NK-92 (cell line): ENCODE measurements around the gene TBXAS1.

Source experiments
- DNase-seq: peaks from one replicate; lab custom pipeline; 2025; ENCODE audit not compliant: unreplicated experiment; lab: John Stamatoyannopoulos, UW

TBXAS1 gene

DNA sequence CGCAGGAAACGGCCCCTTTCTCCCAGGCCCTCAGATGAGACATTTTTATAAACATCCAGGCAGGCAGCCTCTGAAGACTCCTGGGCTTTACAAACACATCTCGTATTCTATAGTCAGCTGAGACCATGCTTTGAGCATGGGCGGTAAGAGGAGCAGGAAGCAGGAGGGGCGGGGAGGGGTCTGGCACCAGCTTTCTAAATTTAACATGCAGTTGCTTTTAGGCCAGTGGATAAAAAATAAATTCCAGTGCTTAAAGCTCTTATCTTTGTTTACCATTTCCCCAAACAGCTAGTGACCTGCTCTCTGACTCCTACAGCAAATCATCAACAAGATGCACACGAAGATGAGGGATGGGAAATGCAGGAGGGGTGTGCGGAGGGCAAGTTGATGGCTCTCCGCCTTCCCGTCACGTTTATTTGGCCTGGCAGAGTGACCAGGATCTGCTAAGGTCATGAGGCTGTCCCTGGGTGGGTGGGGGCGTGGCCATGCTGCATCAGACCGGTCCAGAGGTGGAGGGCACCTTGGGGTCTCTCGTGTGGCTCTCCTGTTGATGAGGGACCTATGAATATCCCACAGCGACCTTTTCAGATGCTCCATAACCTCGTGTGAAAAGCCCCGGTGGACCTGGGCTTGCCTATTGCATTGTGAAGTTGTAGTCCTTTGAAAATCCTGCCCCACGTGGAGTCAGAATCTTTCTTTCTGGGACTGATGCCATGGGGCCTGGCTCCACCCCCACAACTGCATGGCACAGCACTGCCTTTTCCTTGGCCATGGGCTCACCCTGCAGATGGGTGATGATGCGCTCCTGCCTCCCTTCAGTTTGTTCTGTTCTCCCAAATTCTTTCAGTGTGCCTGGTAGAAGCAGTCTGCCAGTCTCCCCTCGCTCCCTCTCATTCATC, 166.2 kb downstream of the TBXAS1 start:
- DNase-seq = no peak

DNA sequence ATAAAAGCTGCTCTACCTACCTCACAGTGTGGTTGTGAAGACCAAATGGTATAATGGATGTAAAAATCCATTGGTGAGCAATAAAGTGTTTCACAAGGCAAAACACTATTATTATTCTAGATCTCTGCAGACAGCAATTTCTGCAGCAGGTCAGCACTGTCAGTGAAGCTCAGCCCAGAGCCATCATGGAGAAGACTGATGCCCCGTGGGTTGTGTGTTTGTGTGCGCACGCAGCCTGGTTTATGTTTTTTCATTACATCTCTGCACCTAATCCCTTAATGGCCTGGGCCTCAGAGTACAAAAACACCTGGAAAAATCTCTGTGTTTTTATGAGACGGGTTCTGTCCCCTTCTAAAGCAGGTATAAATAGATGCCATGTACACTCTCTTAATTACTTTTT, 169.5 kb downstream of the TBXAS1 start:
- DNase-seq = no peak

DNA sequence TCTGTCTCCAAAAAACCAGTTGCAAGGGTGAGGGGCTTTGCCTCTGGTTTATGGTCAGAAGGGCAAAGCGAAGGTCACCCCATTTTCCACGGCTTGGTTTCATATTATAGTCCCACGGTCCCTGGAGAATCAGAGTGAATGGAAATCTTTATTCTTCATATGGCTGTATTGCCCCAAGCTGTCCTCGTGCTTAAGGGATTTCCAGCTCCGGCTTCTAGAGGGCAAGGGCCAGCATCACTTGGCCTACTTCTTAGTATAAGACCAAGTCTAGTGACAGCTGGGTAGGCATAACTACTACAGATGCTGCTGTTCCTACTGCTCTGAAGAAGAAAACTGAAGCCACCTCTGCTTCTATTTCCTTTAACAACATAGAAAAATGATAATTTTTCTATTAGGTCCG, 170.5 kb downstream of the TBXAS1 start:
- DNase-seq = no peak

DNA sequence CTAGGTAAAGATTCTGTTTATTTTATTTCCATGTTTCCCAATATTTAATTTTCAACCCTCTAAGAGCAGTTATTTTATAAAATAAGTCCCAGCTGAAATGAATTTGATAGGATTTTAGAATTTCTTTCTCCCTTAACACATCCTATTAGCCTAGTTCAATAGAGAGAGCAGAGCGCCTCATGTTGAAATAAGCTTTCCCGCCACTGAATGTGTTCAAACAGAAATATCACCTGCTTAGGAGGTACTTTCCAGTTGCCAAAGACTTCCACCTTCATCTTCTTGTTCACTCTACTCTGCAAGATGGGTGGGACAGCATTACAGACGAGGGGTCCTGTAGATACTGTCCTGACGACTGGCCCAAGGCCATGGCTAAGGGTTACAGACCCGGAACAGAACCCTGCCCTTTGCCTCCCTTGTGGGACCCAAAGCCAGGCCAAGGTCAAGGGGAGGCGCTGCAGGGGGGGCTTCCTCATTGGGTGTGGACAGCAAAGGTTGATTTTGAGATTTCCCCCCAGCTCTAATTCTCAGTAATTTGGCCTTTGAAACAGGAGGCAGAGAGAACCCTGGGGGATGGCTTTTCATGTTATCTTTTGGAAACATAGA, 171.7 kb downstream of the TBXAS1 start:
- DNase-seq = no peak

DNA sequence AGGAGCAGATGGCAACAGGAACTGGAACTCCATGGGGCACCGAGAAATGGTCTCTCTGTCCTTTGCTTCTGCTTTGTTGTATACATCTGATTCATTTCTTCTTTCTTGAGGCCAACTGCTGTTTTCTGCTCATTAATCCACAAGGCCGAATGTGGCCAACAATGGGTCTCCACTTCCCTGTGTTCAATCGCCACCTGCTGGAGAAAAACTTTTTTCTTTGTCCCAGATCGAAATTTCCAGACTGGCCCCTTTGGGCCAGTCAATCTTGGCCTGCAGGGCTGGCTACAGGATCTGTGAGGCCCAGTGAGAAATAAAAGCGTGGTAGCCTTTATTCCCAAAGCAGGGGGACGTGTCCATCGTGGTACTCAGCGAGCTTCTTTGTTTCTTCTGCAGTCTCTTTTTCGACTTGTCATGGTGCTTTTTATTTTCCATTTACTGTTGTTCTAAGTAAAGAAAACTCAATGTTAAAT, 174.9 kb downstream of the TBXAS1 start:
- no peak for DNase-seq

DNA sequence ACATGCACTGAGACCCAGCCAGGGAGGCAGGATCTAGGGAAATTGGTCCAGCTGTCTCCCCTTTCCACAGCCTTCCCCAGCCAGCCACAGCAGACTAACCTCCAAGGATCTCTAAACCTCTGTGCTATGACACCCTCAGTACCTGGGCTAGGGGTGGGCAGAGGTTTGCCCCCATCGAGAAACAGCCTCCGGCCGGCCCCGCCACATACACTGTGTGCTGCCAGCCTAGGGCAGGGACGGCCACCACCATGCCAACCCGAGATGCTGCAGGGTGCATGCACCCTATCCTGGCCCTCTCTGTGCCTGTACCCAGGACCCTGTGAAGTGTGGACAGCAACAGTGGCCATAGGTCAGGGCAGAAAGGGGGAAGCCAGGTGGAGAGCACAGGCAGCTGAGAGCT, 175.6 kb downstream of the TBXAS1 start:
- DNase-seq = no peak

DNA sequence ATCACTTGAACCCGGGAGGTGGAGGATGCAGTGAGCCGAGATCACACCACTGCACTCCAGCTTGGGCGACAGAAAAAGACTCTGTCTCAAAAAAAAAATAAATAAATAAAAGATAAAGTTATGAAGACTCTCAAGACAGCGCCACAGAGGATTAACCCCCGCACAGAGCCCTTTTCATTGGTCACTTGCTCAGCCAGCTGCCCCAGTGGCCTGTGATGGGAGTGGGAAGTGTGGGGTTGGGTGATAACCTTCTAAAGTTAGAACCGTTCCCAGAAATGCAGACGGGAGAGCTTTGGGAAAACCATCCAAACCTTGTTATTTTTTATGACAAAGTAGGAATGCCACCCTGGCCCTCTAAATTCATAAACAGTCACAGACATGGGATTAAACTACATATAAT, 176.3 kb downstream of the TBXAS1 start:
- DNase-seq = no peak

DNA sequence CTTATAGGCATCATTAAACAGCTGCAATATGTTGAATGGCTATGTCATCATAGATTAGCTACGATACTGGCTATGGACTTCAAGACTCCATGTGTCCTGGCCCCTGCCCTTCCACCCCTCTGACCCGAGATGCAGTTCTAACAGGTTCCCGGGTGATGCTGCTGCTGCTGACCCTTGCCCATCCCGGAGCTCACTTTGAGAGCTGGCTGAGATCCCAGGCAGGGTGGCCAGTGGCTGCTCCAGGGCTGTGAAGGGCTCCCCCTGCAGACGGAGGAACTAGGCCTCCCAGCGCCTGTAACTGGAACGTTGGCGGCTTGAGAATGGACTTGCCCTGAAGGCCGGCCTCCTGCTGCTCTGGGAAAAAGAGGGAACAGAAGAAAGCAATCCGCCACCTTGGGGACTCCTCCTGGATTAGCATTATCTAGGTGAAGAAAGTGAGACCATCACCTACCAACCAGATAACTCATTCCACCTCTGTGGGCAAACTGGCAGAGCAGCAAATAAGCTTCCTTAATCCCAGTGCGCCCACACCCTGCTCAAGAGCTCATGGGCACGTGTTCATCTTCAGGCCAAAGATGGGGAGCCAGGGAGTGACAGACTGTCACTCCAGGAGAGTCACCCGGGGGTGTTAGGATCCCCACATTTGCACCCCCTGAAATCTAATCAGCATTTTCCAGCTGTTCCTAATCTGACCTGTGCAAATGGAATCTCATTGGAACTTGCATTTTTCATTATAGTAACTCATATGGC, 176.9 kb downstream of the TBXAS1 start:
- no peak for DNase-seq

DNA sequence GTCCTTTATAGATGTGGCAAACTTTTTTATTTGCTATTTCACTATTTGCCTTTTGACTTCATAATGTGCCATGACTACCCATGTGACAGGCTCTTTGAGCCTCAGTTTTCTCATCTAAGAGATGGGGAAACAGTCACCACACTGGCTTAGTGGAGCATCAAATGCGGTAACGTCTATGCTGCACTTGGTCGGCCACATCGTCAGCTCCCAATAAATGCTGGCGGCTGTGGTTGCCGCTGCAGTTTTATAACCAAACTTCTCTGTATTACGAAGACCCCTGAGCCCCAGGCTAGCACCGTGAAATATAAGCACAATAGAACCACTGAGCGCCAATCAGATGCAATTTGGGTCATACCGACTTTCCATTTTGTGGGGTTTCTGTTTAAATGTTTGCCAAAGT, 177.5 kb downstream of the TBXAS1 start:
- DNase-seq = no peak

DNA sequence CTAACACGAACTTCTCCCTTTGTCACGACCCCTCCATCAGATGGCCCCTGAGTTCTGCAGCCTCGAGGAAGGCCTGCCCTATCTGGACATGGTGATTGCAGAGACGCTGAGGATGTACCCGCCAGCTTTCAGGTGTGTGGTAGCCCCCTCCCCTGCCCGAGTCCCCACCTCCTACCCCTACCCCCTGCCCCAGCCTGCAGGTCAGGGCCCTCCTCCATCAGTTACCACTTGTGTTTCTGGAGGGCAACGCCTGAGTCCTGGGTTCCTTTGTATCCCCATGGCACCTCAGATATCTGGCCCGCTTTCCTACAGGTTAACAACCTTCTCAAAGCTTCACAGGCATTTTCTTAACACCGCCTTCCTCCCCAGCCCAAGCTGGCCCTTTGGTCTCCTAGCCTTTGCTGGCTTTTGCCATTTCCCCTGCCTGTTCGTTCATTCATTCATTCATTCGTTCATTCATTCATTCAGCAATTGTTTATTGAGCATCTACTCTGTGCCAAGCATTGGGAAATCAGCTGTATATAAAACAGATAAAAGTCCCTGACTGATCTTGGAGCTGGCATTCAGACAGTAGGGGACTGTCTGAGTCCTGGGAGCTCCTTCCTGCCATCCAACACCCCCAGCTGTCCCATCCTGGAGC, 178.1 kb downstream of the TBXAS1 start:
- DNase-seq = no peak

DNA sequence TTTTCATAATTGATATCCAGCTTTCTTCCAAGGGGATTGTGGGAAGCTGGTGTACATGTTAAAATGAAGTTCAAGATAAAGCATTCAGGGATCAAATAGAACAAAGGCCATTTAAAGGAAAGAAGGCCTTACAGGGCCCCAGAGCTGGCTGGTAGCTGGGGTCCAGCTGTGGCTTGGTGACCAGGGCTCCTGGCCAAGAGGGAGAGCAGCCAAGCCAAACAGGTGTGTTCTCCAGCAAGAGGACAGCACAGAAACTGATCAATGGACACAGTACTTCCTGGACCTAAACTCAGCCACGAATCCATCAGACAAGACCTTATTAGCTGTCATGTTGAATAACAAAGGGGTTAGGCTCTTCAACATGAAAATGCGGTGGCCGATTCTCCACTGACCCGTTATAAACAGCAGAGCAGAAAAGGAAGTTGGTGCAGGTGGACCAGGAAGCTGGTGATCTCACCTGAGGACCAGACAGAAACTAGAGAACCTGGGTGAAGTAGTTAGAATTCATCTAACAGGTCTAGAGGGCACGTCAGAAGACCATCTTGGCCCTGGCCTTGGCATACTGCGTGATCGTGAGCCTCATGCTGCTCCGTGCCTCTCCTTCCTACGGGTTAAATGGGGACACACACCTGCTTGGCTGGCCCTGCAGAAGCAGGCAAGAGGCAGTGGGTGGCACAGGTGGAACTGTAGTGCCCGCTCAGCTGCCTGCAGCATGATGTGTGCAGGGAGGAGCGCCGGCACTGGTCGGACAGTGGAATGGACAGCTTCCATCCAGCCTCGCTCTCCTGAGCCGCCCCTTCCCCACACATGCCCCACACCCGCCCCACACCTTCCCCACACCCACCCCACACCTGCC, 179.9 kb downstream of the TBXAS1 start:
- no peak for DNase-seq

DNA sequence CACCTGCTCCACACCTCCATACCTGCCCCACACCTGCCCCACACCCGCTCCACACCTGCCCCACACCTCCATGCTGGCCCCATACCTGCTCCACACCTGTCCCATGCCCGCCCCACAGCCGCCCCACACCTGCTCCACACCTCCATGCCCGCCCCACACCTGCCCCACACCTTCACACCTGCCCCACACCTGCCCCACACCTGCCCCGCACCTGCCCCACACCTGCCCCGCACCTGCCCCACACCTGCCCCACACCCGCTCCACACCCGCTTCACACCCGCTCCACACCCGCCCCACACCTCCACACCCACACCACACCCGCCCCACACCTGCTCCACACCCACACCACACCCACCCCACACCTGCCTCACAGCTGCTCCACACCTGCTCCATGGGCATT, 180.7 kb downstream of the TBXAS1 start:
- DNase-seq = no peak

DNA sequence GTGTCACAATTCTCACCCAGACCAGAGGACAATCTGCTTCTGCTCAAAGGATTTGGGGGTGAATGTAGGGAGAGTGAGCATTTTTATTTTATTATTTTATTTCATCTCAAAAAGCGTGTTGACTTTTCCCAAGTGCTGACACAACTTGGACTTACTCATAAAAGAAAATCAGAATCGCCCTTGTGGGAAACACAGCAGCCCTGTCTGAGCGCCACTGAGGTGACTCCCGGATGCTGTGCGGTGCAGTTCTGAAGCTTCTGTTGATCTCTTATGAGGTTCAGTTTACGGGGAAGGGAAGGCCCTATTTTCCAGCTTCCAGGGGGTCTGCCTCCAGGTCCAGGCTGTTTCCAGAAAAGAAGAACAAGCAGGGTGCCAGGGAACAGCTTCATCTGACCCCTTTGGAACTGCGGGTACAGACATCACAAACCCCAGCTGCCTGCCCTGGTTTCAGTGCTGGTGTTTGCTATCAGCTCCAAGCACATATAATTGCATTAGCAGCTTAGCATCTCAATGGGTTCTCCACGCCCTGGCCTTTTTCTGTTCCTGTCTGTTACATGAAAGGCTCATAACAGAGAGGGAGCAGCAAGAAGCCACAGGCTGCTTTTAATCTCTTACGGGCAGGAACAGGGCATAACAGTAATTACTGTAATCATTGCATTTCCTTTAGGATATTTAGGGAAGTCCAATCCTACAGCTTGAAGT, 181.3 kb downstream of the TBXAS1 start:
- no peak for DNase-seq

DNA sequence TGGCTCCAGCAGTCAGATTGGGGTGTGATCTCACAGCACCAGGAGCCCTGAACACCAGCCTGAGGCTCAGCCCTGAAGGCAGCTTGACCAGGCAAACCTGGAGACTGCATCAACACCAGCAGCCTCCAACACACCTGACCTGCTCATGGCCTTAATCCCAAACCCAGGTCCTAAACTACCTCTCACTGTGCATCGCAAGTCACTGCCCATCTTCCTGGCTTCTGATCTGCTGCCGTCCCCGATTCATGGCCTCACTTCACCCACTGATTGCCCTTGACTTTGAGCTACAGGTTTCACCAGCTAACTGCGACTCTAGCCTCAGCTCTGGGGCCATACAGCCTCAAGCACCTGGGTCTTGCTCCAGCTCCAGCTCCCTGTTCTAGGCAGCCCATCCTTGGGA, 184.6 kb downstream of the TBXAS1 start:
- DNase-seq = no peak

DNA sequence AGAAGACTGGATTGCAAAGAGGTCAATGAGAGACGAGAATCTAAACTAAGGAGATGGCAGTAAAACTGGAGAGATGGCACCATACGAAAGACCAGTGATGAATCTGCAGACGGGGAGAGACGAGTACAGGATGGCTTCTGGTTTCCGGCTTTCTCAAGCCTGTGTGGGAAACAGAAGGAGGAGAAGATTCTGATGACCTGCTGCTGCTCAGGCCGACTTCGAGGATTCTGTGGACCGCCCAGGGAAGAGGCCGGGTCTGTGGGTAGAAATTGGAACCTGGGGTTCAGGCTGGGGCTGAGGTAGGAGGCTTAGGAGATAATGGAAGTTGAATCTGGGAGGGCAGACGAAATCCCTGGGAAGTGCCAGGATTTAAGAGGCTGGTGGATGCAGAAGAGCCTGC, 185.1 kb downstream of the TBXAS1 start:
- DNase-seq = no peak

DNA sequence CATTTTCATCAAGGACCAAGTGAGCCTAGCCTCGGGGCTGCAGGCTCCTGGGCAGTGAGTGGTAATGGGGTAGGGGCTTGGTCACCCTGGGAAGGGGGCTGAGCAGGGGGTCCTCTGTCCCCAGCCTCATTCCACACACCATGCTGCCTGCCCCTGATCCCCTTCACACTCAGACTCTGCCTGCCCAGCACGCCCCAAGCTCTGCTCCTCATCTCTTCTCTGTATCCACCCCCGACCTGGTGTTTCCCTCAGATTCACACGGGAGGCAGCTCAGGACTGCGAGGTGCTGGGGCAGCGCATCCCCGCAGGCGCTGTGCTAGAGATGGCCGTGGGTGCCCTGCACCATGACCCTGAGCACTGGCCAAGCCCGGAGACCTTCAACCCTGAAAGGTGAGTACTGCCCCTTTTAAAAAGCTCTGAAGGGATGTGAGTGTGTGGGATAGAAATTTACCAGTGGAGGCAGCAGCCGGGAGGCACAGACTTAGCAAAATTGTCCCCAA, 186.5 kb downstream of the TBXAS1 start:
- DNase-seq = no peak

DNA sequence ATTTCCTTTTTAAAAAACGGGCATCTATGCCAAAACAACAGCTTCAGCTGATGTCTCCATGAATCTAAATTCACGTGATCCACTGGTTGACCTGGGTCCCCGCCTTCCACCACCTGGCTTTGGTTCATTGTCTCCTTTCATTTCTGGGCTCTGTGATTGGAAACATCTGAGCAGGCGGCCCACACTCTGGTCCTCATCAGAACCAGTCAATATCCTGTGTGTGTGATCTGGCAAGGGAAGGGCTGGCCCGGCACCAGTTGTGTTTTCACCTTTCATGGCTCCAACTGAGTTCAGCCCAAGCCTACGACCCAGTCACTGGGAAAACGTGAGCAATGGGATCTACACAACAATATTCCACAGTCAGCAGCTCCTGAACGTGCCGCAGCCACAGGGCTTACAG, 187.5 kb downstream of the TBXAS1 start:
- DNase-seq = no peak

DNA sequence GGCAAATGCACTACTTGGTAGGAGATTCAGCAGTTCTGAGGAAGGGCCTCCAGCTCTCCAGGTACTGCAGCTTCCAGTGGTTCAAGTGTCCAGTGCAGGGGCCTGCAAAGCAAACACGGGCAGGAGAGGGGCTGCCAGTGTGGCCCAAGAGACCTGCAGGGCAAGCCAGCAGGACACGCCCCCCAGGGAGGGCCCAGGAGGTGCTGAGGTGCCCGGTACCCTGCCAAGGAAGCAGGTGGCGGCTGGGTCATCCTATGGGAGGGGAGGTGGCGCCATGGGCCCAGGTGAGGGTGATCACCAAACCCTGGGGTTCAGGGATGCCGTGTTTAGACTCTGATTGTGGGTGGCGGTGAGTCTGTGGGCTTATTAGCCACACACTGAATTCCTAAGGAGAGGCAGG, 188.0 kb downstream of the TBXAS1 start:
- no peak for DNase-seq

DNA sequence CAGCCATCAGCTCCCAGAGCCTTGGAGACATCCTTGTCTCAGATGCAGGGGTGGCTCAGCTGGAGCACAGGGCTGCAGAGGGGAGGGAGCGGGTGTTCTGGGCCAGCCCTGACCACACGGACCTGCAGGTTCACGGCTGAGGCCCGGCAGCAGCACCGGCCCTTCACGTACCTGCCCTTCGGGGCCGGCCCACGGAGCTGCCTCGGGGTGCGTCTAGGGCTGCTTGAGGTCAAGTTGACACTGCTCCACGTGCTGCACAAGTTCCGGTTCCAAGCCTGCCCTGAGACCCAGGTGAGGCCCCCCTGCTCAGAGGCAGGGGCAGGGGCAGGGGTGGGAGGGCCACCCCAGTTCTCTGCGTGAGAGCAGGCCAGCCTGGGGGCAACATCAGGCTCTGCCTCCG, 188.5 kb downstream of the TBXAS1 start:
- no peak for DNase-seq
